Loucy (cell line): ENCODE results near the gene HRH3.

Experiments used
- H2AFZ ChIP-seq: fragments of 200-600 bp; sonication (generic); 2 replicates; pipeline ENCODE4 v1.6.0; 2016; ENCODE audit warnings: antibody characterized with exemption, mild to moderate bottlenecking, low read length, moderate library complexity
- H3F3A ChIP-seq: fragments of 200-600 bp; 2 replicates; pipeline ENCODE4 v1.6.0; 2016; ENCODE audit warnings: antibody characterized with exemption, low read depth, mild to moderate bottlenecking
- H3K27me3 ChIP-seq: fragments of 200-600 bp; sonication (generic); 2 replicates; pipeline ENCODE4 v1.6.1; 2014; ENCODE audit warnings: low read length, mild to moderate bottlenecking; ENCODE audit not compliant: insufficient read depth, poor library complexity, severe bottlenecking
- H3K36me3 ChIP-seq: fragments of 200-600 bp; sonication (generic); 2 replicates; pipeline ENCODE4 v1.6.1; 2016; ENCODE audit warnings: low read length; ENCODE audit not compliant: insufficient read depth
- H3K4me1 ChIP-seq: fragments of 200-600 bp; sonication (generic); 2 replicates; pipeline ENCODE4 v1.5.1; 2014; ENCODE audit warnings: low read length, mild to moderate bottlenecking; ENCODE audit not compliant: insufficient read depth, poor library complexity, severe bottlenecking
- H3K4me2 ChIP-seq: fragments of 200-600 bp; sonication (generic); 2 replicates; pipeline ENCODE4 v1.6.0; 2014; ENCODE audit warnings: antibody characterized with exemption, low read length, low read depth, mild to moderate bottlenecking; ENCODE audit not compliant: poor library complexity, severe bottlenecking
- H3K4me3 ChIP-seq: fragments of 200-600 bp; sonication (generic); 2 replicates; pipeline ENCODE4 v1.5.1; 2014; ENCODE audit warnings: low read length, mild to moderate bottlenecking, mixed read lengths; ENCODE audit not compliant: poor library complexity, severe bottlenecking
- H3K79me2 ChIP-seq: fragments of 200-600 bp; sonication (generic); 2 replicates; pipeline ENCODE4 v1.6.1; 2014; ENCODE audit warnings: low read length; ENCODE audit not compliant: insufficient read depth
- H3K9ac ChIP-seq: fragments of 200-600 bp; sonication (generic); 2 replicates; pipeline ENCODE4 v1.6.0; 2014; ENCODE audit warnings: mild to moderate bottlenecking, low read depth, low read length, moderate library complexity; ENCODE audit not compliant: poor library complexity, severe bottlenecking
- H3K9me2 ChIP-seq: fragments of 200-600 bp; sonication (generic); replicated peaks from 2 replicates; pipeline ENCODE4 v1.6.1; 2016; ENCODE audit warnings: low read depth, low read length, mixed read lengths
- H3K9me3 ChIP-seq: fragments of 200-600 bp; sonication (generic); 2 replicates; pipeline ENCODE4 v1.6.1; 2014; ENCODE audit warnings: mild to moderate bottlenecking, antibody characterized with exemption, low read length, low read depth; ENCODE audit not compliant: insufficient read depth
- H4K20me1 ChIP-seq: fragments of 200-600 bp; sonication (generic); 2 replicates; pipeline ENCODE4 v1.6.0; 2014; ENCODE audit warnings: antibody characterized with exemption, low read length, mild to moderate bottlenecking; ENCODE audit not compliant: insufficient read depth, poor library complexity, severe bottlenecking
- EZH2phosphoT487 ChIP-seq: fragments of 200-600 bp; IDR thresholded peaks from 2 replicates; pipeline ENCODE4 v1.6.1; 2018; ENCODE audit warnings: antibody characterized with exemption, mild to moderate bottlenecking, moderate library complexity, borderline replicate concordance
- TF ChIP-seq, protein P1 (sequence below): fragments of 200-600 bp; sonication (generic); conservative IDR thresholded peaks from 2 replicates; pipeline ENCODE4 v1.5.1; 2014; ENCODE audit warnings: mild to moderate bottlenecking, antibody characterized with exemption, low read length

The HRH3 gene

GRCh38 chr20:62178316-62179161 is 41.5 kb downstream of the HRH3 start:
- TF ChIP-seq, protein P1, sequence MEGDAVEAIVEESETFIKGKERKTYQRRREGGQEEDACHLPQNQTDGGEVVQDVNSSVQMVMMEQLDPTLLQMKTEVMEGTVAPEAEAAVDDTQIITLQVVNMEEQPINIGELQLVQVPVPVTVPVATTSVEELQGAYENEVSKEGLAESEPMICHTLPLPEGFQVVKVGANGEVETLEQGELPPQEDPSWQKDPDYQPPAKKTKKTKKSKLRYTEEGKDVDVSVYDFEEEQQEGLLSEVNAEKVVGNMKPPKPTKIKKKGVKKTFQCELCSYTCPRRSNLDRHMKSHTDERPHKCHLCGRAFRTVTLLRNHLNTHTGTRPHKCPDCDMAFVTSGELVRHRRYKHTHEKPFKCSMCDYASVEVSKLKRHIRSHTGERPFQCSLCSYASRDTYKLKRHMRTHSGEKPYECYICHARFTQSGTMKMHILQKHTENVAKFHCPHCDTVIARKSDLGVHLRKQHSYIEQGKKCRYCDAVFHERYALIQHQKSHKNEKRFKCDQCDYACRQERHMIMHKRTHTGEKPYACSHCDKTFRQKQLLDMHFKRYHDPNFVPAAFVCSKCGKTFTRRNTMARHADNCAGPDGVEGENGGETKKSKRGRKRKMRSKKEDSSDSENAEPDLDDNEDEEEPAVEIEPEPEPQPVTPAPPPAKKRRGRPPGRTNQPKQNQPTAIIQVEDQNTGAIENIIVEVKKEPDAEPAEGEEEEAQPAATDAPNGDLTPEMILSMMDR = no peak
- no peak for TF ChIP-seq EZH2phosphoT487
- no peak overlapping the region for H2AFZ ChIP-seq
- H3K4me3 ChIP-seq = no peak overlapping the region
- no peaks in the 10 kb centered on the region for H3K27me3 ChIP-seq
- no peaks in the 10 kb centered on the region; the same call in 1 of the 2 replicates for H3F3A ChIP-seq
- H3K4me2 ChIP-seq = no peak overlapping the region
- H3K36me3 ChIP-seq = peaks cover 16% of the 10 kb centered on the region; the same call in 1 of the 2 replicates
- no peaks in the 10 kb centered on the region for H3K9me3 ChIP-seq
- H4K20me1 ChIP-seq = peaks cover 5% of the 10 kb centered on the region
- H3K79me2 ChIP-seq = peaks cover 16% of the 10 kb centered on the region
- H3K9ac ChIP-seq = no peak overlapping the region
- peaks cover 13% of the 10 kb centered on the region for H3K4me1 ChIP-seq
- no peaks in the 10 kb centered on the region for H3K9me2 ChIP-seq

- Histone ChIP-seq H2AFZ (no peak overlapping the region), H3K9me2 (no peaks in the 10 kb centered on the region), H3K4me3 (no peak overlapping the region), H4K20me1 (no peaks in the 10 kb centered on the region), H3K27me3 (no peaks in the 10 kb centered on the region), H3K36me3 (peaks cover 16% of the 10 kb centered on the region; the same call in 1 of the 2 replicates), H3K4me1 (peaks cover 7% of the 10 kb centered on the region), H3K9me3 (no peaks in the 10 kb centered on the region), H3K4me2 (no peak overlapping the region), H3K9ac (no peak overlapping the region), H3F3A (no peaks in the 10 kb centered on the region; the same call in 1 of the 2 replicates), H3K79me2 (peaks cover 7% of the 10 kb centered on the region)
- TF ChIP-seq, protein P1 = no peak
- TF ChIP-seq EZH2phosphoT487 = no peak
Measured at GRCh38 chr20:62177307-62177706, 42.8 kb downstream of the HRH3 start.

DNA sequence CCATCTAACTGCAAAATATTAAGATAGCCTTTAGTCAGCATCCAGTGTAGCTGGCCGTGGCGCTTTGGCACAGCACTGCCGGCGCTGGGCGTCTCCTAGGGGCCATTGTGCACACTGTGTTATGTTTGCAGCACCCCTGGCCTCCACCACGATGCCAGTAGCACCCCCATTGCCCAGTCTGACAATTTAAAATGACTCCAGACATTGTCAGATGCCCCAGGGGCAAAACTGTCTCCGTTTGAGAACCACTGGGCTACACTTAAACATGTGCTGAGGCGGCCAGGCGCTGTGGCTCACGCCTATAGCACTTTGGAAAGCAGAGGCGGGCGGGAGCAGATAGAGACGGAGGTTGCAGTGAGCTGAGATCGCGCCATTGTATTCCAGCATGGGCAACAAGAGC is 43.2 kb downstream of the HRH3 start:
- Histone ChIP-seq H3K9me3 (no peaks in the 10 kb centered on the region), H3F3A (no peaks in the 10 kb centered on the region; the same call in 1 of the 2 replicates)

More for the DNA sequence above, 43.2 kb downstream of the HRH3 start:
- TF ChIP-seq, protein P1 = no peak
- no peak for TF ChIP-seq EZH2phosphoT487
- H2AFZ ChIP-seq = no peak overlapping the region
- H3K79me2 ChIP-seq = peaks cover 2% of the 10 kb centered on the region
- no peaks in the 10 kb centered on the region for H4K20me1 ChIP-seq
- no peak overlapping the region for H3K4me2 ChIP-seq
- peaks cover 3% of the 10 kb centered on the region for H3K4me1 ChIP-seq
- no peaks in the 10 kb centered on the region for H3K27me3 ChIP-seq
- no peaks in the 10 kb centered on the region for H3K9me2 ChIP-seq
- H3K4me3 ChIP-seq = no peak overlapping the region
- H3K36me3 ChIP-seq = peaks cover 16% of the 10 kb centered on the region; the same call in 1 of the 2 replicates
- H3K9ac ChIP-seq = no peak overlapping the region
